GM21447 (cell line): ENCODE measurements around the gene PRMT3.
A peak's percentile ranks its signal among the peaks of the same experiment; 100 is the strongest.
"Not testable (repeated sequence)": the region's sequence is repeated elsewhere in the genome, so short reads cannot be mapped to it uniquely, and the experiment has no call there.

Experiments used
- ATAC-seq: cut with Tn5 transposase; IDR thresholded peaks from one replicate; pipeline ENCODE4 v1.9.1; 2021; ENCODE audit not compliant: unreplicated experiment

Gene PRMT3

DNA sequence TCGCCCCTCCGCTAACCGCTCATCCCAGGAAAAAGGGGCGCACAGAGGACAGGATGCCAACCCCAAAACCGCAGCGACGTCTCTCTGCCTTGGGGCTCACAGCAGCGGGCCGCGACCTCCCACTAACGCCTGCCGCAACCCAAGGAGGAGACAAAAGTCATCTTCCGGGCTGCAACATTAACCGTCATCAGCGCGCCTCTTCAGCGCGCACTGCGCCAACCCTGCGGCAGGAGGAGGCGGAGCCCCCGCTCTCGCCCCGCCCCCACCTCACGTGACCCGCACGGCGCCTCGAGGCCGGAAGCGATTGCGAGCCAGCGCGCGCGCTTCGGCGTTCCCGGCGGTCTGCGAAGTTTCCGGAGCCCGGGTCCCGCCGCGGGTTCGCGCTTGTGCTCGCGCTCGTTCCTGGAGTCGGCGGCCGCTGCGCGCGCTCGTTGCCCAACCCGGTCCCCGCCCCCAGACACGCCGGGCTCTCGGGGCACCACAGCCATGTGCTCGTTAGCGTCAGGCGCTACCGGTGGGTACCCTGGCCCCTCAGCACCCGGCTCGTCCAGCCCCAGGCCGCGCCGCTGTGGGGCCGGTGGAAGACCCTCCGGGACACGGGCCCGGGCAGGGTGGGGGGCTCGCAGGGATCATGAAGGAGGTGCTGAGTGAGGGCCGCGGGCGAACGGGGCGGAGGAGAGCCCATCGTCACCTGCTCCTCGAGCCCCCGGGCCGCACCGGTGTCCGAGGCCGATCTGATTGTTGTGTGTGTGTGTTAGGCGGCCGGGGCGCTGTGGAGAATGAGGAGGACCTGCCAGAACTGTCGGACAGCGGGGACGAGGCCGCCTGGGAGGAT lies at the start of gene PRMT3:
Gene PRMT3 (plus strand): TSS at position 456 of the 835 bp plus-strand sequence. CDS start 31 bp downstream, at position 487.
- ATAC-seq = peak; percentile 73

DNA sequence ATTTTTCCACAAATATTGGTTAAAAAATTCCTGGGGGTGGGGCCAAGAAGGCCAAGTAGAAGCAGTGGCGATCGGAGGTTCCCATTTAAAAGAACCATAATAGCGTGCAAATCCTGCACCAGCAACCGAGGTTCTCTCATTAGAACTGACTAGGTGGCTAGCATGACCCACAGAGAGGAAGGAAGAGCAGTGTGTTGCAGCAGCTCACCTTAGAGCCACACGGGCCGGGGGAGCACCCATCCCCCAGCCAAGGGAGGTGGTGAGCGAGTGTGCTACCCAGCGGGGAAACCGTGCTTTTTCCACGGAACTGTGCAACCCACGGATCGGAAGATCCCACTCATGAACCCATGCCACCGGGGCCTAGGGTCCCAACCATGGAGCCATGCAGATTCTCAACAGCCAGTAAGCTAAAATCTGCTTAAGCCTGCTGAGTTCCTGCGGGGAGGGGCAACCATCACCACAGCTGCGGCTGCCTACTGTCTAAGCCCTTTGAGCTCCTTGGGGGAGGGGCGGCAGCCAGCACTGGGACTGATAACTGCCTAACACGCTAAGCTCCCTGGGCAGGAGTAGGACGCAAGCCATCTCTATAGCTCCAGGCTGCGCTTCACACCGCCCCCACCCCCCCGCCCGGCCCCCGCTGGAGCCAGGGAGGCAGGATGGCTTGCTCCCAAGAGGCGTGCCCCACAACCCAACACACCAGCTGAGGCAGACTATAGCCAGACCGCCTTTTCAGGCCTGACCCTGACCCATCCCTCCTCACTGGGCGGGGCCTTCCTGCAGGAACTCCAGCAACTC lies 45.0 kb upstream of the PRMT3 start:
- ATAC-seq = no peak

DNA sequence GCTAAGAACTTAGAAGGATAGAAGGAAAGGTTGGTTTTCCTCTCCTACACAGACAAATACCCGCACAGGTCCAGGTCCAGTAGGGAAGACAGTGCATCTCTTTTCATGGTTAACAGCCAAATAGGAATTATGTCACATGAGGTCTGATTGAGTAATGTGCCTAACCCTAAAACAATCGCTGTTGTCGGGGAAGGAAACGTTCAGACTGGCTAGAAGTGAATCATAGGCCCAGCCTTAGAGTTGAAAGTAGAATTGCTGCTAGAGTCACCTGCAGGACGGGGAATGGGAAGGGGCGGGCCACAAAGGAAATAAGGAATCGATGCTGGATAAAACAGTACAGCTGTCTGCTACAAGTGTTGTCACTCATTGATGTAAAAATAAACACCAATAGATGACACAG lies 36.4 kb upstream of the PRMT3 start:
- ATAC-seq = no peak

DNA sequence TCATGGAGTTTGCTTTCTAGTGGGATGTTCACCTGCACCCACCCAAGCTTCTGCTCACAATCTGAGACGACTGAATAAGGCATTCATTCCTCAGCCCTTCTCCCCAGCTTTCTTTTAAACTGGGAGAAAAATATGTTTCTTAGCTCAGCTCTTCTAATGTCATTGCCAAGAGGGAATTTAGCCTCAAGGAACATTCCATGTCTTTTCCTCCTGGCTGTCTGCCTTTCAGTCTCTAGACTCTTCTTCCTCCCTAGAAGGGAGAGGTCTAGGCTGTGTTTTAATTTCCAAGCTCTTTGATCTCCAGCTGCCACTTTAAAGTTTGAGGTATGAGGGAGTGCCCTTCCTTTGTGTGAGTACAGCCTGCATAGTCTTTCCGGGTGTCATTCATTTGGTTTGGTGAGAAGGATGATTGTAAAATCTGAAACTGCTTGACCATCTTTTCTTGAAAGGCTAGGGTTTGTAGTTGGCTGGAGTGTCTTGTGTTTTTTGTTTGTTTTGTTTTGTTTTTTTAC lies 35.7 kb upstream of the PRMT3 start:
- no peak for ATAC-seq

DNA sequence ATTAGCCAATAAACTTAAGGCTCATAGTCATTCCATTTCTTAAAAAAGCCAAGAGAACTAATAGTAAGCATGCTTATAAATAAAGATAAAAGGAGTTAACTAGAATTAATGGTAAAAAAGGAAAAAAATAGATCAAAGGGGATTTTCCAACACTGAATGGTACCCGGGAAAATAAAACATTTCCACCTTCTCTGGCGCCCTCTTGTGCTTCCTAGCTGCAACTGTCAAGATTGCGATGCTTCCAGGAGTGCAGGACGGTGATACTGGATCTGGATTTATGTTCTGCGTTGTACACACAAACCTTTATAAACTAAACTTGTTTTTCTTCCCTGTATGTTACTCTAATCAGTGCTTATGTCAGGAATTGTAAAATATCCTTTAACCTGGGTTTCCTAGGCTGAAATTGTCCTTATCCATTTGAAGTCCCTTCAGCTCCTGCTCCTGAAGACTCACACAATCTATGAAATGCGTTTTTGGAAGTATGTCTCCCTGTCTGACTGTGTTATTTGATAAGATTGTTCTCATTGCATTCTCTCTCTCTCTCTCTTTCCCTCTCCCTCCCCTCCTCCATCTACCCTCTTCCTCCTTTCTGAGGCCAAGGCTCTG lies 33.6 kb upstream of the PRMT3 start:
- peak; percentile 56 for ATAC-seq

DNA sequence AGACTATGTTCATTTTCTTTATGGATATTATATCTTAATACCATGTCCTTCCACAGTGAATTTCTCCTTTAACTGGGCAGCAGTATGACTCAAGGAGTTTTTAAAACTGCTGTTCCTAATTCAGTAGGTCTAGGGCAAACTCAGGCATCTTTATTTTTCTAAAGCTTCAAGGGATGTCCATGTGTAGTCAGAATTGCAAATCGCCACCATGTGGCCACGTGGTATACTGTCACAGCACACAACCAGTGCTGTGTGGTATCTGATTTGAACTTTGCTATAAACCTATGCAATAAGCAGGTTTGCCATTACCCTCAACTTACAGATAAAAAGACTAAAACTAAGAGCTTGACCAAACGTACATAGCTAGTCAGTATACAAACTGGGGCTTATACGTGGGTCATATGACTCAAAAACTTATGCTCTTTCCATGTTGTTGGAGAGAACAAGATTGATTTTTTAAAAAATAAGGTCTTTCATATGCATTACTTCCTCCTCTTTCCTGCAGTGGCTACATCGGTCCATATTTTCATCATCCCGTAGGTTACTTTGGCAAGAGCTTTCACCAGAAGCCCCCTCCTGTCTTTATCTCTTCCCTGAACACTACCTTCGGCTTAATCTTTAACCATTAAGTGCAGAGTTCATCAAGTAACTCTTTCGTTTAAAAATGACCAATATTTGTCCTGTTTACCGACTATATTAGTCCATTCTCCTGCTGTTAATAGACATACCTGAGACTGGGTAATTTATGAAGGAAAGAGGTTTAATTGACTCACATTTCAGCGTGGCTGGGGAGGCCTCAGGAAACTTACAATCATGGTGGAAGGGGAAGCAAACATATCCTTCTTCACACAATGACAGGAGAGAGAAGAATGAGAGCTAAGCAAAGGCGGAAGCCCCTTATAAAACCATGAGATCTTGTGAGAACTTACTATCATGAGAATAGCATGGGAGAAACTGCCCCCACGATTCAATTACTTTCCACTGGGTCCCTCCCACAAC lies 32.0 kb upstream of the PRMT3 start:
- peak; percentile 71 for ATAC-seq

DNA sequence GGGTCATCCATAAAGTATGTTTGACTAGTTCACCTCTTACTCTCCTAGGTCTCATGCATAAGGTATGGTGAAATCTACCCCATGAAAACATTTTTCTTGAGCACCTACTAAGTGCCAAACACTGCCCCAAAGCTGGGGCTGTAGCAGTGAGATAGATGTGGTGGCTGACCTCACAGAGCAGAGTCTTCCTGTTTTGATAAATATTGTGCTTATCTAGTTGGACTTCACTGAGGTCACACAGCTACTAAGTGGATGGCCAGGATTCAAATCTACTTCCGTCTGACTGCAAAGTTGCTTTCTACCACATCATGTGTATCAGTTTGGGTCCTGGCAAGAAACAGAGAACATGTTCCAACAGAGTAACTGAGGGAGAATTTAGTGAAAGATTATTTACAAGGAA lies 30.4 kb upstream of the PRMT3 start:
- no peak for ATAC-seq

DNA sequence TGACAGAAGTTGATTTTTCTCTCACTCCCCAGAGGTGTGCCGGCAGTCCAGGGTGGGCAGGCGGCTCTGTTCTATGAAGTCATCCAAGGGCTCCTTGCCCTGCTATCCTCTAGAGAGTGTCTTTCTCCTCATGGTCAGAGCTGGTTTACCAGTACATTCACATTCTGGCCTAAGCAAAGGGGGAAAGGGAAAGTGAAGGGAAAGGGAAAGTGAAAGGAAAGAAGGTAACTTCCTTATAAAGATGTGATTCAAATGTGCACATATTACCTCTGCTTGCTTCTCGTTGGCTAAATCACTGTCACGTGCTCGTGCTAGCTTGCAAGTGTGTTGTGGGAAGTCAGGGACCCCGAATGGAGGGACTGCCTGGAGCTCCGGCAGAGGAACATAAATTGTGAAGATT lies 26.9 kb upstream of the PRMT3 start:
- no peak for ATAC-seq

DNA sequence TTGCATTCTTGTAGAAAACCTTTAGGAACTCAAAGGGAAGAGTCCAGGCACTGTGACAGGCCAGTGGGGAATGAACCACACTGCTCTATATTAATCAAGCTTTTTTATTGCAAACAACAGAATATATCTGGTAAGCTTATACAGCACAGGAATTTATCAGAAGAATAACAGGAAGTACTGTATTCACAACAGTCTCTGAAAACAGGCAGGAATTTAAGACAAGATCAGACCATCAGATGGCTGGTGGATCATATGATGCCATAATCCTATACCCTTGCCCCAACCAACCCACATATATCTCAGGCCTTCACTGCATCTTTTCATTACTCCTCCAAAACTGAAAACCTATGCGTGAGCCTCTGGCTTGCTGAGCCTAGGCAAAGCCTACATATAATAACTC lies 25.0 kb upstream of the PRMT3 start:
- ATAC-seq = no peak

DNA sequence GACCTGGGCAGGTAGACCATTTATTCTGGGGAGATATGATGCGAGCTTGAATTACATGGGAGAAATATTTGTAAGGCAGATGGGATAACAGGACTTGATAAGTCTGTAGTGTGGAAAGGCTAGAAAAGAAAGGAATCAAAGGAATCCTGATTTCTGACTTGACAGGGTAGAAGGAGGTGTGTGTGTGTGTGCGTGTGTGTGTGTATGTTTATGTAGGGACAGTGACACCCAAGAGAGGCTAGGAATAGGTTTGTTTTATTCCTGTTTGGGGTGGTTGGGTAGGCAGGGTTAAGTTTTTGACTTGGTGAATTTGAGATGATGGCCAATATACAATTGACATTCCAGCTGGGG lies 24.4 kb upstream of the PRMT3 start:
- ATAC-seq = peak; percentile 13

DNA sequence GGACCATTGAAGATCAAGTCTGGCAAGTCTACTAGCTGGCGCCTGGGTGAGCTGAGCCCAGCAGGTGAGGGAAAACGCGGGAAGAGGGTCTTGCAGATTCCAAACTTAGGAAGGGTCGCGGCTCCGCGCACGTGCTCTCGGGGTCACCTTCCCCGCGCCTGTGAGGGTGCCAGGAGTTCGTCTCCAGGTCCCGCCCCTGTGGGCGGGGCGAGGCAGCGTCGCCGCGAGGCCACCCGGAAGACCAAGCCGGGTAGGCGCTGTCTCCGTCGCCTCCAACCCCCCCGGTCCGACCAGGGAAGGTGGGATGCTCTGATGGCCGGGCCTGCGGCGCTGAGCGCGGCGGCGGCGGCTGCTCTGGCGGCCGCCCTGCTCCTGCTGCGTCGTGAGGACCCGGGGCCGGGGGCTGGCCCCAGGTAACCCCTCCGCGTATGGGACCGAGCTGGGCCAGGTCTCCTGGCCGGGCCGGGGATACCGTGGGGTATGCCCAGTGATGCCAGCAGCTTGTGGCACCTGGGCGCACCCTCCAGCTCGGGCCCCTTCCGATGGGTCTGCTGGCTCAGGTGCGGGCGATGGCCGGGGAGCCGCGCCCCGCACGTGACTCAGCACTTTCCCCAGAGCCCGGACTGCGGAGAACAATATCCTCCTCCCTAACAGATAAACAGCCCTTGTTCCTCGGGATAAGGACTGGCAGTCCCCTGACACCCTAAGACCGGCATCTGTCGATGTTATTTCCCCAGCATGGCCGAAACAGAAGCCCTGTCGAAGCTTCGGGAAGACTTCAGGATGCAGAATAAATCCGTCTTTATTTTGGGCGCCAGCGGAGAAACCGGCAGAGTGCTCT lies 23.8 kb upstream of the PRMT3 start, which contains the start of gene HTATIP2:
Gene HTATIP2 (plus strand): TSS at position 215 of the 841 bp plus-strand sequence. CDS start 524 bp downstream, at position 739.
- peak; percentile 90 for ATAC-seq

DNA sequence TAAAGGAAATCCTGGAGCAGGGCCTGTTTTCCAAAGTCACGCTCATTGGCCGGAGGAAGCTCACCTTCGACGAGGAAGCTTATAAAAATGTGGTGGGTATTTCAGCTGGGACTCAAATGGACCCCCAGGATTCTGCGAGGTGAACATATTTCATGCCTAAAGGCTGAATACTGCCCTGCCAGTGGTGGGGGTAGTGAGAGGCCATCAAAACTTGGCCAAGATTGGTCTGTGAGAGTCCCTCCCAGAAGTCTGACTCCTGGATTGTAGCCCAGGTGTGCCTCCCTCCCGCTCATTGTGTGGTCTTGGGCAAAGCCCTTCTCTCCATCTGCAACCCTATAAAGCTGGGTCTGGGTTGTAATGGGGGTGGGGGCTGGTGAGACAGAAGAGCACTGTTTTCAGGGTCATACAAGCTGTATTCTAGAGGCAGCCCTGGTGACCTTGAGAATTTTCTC lies 23.1 kb upstream of the PRMT3 start:
- ATAC-seq = no peak

DNA sequence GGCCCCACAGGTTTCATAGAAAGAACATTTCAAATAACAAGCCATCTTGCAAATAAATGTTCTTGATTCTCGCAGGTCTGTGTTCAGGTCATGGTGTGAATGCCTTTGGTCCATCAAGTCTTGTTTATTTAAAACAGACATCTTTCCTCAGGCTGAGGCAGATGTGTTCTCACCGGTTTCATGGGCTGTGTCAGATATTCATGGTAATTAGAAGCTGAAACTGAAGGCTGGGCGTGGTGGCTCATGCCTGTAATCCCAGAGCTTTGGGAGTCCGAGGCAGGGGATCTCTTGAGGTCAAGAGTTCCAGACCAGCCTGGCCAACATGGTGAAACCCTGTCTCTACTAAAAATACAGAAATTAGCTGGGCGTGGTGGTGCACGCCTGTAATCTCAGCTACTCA lies 22.1 kb upstream of the PRMT3 start:
- not testable (repeated sequence) for ATAC-seq

DNA sequence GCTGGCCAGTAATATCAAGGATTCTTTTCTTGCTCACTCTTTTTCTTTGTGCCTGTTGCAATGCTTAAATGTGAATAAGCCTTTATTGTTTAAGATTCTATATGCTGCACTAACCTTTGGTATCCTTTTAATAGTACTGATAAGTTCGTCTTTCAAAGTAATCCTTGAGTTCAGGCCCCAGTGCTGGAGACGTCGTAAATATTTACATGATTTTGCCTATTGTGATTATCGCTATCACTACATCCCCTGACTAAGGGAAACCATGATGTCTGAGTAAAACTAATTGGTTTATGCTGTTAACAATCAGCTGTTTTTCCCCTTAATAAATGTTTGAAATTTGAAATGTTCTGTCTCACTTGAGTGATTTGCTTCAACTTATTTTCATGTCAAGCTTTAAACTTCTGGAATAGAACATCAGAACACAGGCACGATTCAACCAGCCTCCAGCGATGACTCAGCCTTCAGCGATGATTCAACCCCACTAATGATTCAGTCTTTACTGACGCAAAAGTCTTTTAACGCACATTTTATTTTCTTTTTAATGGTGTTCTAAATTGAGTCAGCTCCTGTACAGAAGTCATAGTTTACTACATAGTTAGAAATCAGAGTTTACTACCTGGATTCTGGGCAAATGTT lies 20.1 kb upstream of the PRMT3 start:
- ATAC-seq = no peak

DNA sequence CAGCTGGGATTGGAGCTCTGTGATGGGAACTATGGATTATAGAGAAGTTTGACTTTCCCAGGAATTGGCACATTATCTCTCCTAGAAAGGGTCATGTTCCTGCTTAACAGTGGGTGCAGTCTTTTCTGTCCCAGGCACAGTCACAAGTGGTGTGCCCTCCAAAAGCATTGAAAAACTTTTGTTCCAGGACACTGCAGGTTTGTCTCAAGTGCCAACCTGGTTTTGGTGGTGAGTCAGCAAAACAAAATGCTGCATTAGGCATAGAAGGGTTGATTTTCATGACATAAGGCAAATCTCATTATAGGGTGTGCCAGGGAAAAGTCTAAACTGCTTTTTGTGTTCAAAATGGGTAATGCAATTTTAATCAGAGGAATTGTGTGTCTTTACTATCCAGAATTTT lies 19.1 kb upstream of the PRMT3 start:
- no peak for ATAC-seq

DNA sequence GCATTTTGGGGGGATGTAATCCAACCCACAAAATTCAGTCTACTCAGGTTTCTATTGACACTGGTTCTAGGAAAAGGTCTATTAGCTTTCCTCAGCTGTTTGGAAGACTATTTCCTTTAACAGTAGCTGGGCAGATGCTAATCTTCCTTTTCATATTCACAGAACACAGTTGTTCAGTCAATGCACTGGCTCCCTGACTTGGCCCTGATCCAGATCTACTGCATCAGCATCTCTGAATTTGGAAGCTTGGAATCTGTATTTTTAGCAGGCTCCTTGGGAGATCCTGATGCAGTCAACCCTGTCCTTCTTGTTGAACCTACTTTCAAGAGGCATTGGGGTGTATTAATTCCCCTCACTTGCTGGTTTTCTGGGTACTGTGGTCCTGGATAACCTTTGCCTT lies 17.7 kb upstream of the PRMT3 start:
- no peak for ATAC-seq

DNA sequence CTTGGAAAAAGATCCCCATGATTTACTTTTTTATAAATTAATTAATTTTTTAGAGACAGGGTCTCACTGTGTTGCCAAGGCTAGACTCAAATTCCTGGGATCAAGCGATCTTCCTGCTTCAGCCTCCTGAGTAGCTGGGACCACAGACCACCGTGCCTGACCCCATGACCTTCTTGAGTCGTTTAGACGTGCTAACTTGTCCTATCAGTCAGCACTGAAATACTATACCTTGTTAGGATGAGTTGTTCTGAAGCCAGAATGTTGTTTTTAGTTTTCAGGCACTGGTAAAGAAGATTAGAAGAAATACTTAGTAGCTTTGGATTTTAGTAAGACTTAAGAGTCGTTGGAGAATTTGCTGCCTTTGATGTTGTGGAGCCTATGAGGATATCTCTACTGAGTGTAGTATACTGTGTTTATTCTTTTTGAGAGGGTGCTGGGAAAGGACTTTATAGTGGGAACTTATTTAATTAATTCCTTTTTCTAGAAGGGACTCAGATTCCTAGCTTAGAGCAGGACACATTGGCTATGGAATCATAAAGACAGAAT lies 15.4 kb upstream of the PRMT3 start:
- ATAC-seq = no peak

DNA sequence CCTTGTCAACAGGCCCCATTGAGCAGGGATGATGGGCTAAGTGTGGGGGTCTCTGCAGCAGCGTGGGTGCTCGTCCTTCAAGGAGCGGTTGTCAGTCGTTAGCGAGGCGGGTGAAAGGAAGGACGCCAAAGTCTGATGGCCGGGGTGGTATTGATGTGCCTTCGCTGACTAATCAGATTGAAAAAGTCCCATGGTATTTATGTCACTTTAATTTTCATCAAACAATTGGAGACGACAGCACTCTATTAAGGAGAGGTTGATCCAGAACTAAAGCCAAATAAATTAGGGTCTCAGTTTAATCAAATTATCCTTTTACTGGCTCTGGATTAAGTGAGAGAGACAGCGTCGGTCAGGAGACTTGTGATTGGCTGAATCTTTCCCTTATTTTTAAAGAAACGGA lies 14.4 kb upstream of the PRMT3 start:
- no peak for ATAC-seq
